Measurements from ENCODE around the gene PDE2A.

Gene PDE2A

GRCh38 chr11:72598466-72598865 is 75.8 kb downstream of the PDE2A start:
- Histone ChIP-seq H3K36me3 (ENCODE audit: control insufficient read depth, insufficient read depth, low read length) (no peaks in the 10 kb centered on the region), H3K4me3 (ENCODE audit: low read length) (no peak overlapping the region), H3K27me3 (ENCODE audit: insufficient read depth, low read length, poor library complexity) (no peaks in the 10 kb centered on the region), H3K79me2 (ENCODE audit: control insufficient read depth, insufficient read depth, low read length) (no peaks in the 10 kb centered on the region), H4K5ac (ENCODE audit: low read length) (no peak overlapping the region), H3K9ac (ENCODE audit: low read length) (no peak overlapping the region), H3K4ac (ENCODE audit: low read depth, low read length) (no peak overlapping the region), H3K79me1 (ENCODE audit: low read length) (no peaks in the 10 kb centered on the region), H2BK5ac (ENCODE audit: low read length) (no peak overlapping the region), H3K4me1 (ENCODE audit: control insufficient read depth, low read depth, low read length) (peaks cover 1% of the 10 kb centered on the region), H3K4me2 (ENCODE audit: low read length) (no peak overlapping the region), H3K23ac (ENCODE audit: low read length) (no peak overlapping the region), H2BK15ac (replicated peaks; ENCODE audit: low read depth) (no peak overlapping the region), H3K18ac (ENCODE audit: low read length) (no peak overlapping the region), H3K56ac (ENCODE audit: low read length) (no peak overlapping the region), H2BK120ac (ENCODE audit: low read depth, low read length) (no peak overlapping the region), H3K27ac (ENCODE audit: low read depth, low read length) (no peak overlapping the region), H4K8ac (ENCODE audit: low read depth, low read length) (no peak overlapping the region), H2AK5ac (ENCODE audit: low read length) (no peak overlapping the region)
- WGBS (ENCODE audit: extremely low coverage, insufficient coverage, low lambda C conversion rate), result no CpG with 5 or more reads among the region's 6 CpGs
- no peak for DNase-seq

DNA sequence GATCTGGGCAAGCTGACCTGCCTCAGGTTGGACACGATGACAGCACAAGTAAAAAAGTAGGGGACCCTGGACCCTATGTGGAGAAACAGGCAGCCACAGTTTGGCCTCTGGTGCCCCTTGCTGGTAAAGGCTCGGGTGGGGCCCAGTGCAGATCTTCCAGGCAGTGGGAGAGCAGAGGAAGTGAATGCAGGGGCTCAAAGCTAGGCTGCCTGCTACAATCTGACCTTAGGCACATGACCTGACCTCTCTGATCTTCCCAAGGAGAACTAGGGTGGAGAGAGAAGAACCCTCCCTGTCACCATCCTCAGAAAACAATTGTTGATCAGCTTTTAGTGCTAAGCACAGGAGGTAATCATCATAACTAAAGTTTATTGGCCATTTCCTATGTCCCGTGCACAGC is 76.5 kb downstream of the PDE2A start:
- Histone ChIP-seq H2AK5ac (ENCODE audit: low read length) (no peak overlapping the region), H3K23ac (ENCODE audit: low read length) (no peak overlapping the region), H4K8ac (ENCODE audit: low read depth, low read length) (no peak overlapping the region), H2BK5ac (ENCODE audit: low read length) (no peak overlapping the region), H3K9ac (ENCODE audit: low read length) (no peak overlapping the region), H3K4me3 (ENCODE audit: low read length) (no peak overlapping the region), H3K4me2 (ENCODE audit: low read length) (no peak overlapping the region), H4K5ac (ENCODE audit: low read length) (no peak overlapping the region), H3K36me3 (ENCODE audit: control insufficient read depth, insufficient read depth, low read length) (no peaks in the 10 kb centered on the region), H3K18ac (ENCODE audit: low read length) (no peak overlapping the region), H3K79me2 (ENCODE audit: control insufficient read depth, insufficient read depth, low read length) (no peaks in the 10 kb centered on the region), H3K27ac (ENCODE audit: low read depth, low read length) (no peak overlapping the region), H3K4ac (ENCODE audit: low read depth, low read length) (no peak overlapping the region), H3K27me3 (ENCODE audit: insufficient read depth, low read length, poor library complexity) (no peaks in the 10 kb centered on the region), H3K79me1 (ENCODE audit: low read length) (no peaks in the 10 kb centered on the region), H2BK120ac (ENCODE audit: low read depth, low read length) (no peak overlapping the region), H3K4me1 (ENCODE audit: control insufficient read depth, low read depth, low read length) (peaks cover 1% of the 10 kb centered on the region), H3K56ac (ENCODE audit: low read length) (no peak overlapping the region), H2BK15ac (replicated peaks; ENCODE audit: low read depth) (no peak overlapping the region)
- no CpG with 5 or more reads among the region's 3 CpGs for WGBS (ENCODE audit: extremely low coverage, insufficient coverage, low lambda C conversion rate)
- DNase-seq, result no peak

GRCh38 chr11:72595292-72595684 is 78.9 kb downstream of the PDE2A start:
- H3K4me1 ChIP-seq (ENCODE audit: control insufficient read depth, low read depth, low read length), result no peaks in the 10 kb centered on the region
- H3K79me1 ChIP-seq (ENCODE audit: low read length), result no peaks in the 10 kb centered on the region
- H3K56ac ChIP-seq (ENCODE audit: low read length), result no peak overlapping the region
- no peaks in the 10 kb centered on the region for H3K79me2 ChIP-seq (ENCODE audit: control insufficient read depth, insufficient read depth, low read length)
- H2AK5ac ChIP-seq (ENCODE audit: low read length), result no peak overlapping the region
- H3K27ac ChIP-seq (ENCODE audit: low read depth, low read length), result no peak overlapping the region
- H3K27me3 ChIP-seq (ENCODE audit: insufficient read depth, low read length, poor library complexity), result peaks cover 13% of the 10 kb centered on the region
- no peak overlapping the region for H2BK5ac ChIP-seq (ENCODE audit: low read length)
- no peak overlapping the region for H2BK15ac ChIP-seq (replicated peaks; ENCODE audit: low read depth)
- H3K4ac ChIP-seq (ENCODE audit: low read depth, low read length), result no peak overlapping the region
- no peaks in the 10 kb centered on the region for H3K36me3 ChIP-seq (ENCODE audit: control insufficient read depth, insufficient read depth, low read length)
- no peak overlapping the region for H2BK120ac ChIP-seq (ENCODE audit: low read depth, low read length)
- no peak overlapping the region for H3K4me2 ChIP-seq (ENCODE audit: low read length)
- no peak for DNase-seq
- no peak overlapping the region for H4K8ac ChIP-seq (ENCODE audit: low read depth, low read length)
- H3K4me3 ChIP-seq (ENCODE audit: low read length), result no peak overlapping the region
- WGBS (ENCODE audit: extremely low coverage, insufficient coverage, low lambda C conversion rate), result no CpG with 5 or more reads among the region's 9 CpGs
- H3K23ac ChIP-seq (ENCODE audit: low read length), result no peak overlapping the region
- H3K18ac ChIP-seq (ENCODE audit: low read length), result no peak overlapping the region
- no peak overlapping the region for H3K9ac ChIP-seq (ENCODE audit: low read length)
- H4K5ac ChIP-seq (ENCODE audit: low read length), result no peak overlapping the region

DNA sequence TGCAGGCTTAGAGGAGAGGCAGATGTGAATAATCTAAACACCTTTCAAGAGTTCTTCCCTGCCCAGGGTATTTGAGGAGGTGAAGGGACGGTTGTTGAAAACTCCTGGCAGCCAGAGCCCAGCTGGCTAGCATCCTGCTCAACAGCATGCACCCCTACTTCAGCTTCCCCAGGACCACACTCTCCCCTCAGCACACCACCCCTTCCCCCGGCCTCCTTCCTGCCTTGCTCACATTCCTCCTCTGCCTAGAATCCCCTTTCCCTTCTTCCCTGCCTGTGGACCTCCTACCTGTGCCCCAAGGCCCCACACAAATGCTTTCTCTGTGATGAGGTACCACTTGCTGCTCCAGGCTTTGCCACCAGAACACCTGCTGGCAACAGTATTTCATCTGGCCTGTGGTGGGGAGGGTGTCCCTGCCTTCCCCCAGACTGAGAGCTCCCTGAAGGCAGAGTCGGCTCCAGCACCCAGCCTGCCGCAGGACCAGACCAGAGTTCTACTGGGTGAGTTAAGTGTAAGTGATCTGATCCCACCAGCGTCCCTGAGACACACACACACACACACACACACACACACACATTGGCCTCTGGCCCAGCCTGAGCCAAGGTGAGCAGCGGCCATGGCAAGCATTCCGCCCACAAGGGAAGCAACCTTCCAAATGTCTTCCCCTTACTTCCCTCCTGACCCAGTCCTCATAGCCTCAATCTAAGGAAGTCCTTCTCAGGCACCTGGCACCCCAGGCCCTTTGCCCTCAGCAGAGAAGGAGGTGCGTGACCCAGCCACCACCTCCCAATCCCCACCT is 79.5 kb downstream of the PDE2A start:
- no peaks in the 10 kb centered on the region for H3K79me2 ChIP-seq (ENCODE audit: control insufficient read depth, insufficient read depth, low read length)
- H2BK15ac ChIP-seq (replicated peaks; ENCODE audit: low read depth), result no peak overlapping the region
- DNase-seq, result no peak
- H3K27ac ChIP-seq (ENCODE audit: low read depth, low read length), result no peak overlapping the region
- H3K4ac ChIP-seq (ENCODE audit: low read depth, low read length), result no peak overlapping the region
- H3K4me2 ChIP-seq (ENCODE audit: low read length), result no peak overlapping the region
- H4K8ac ChIP-seq (ENCODE audit: low read depth, low read length), result no peak overlapping the region
- H3K27me3 ChIP-seq (ENCODE audit: insufficient read depth, low read length, poor library complexity), result peaks cover 13% of the 10 kb centered on the region
- no peak overlapping the region for H2BK120ac ChIP-seq (ENCODE audit: low read depth, low read length)
- H3K23ac ChIP-seq (ENCODE audit: low read length), result no peak overlapping the region
- H3K4me3 ChIP-seq (ENCODE audit: low read length), result no peak overlapping the region
- no peak overlapping the region for H2AK5ac ChIP-seq (ENCODE audit: low read length)
- H3K9ac ChIP-seq (ENCODE audit: low read length), result no peak overlapping the region
- no peaks in the 10 kb centered on the region for H3K36me3 ChIP-seq (ENCODE audit: control insufficient read depth, insufficient read depth, low read length)
- no CpG with 5 or more reads among the region's 8 CpGs for WGBS (ENCODE audit: extremely low coverage, insufficient coverage, low lambda C conversion rate)
- no peak overlapping the region for H4K5ac ChIP-seq (ENCODE audit: low read length)
- H3K4me1 ChIP-seq (ENCODE audit: control insufficient read depth, low read depth, low read length), result no peaks in the 10 kb centered on the region
- no peaks in the 10 kb centered on the region for H3K79me1 ChIP-seq (ENCODE audit: low read length)
- H3K18ac ChIP-seq (ENCODE audit: low read length), result no peak overlapping the region
- H3K56ac ChIP-seq (ENCODE audit: low read length), result no peak overlapping the region
- no peak overlapping the region for H2BK5ac ChIP-seq (ENCODE audit: low read length)

- H3K27me3 ChIP-seq (ENCODE audit: insufficient read depth, low read length, poor library complexity), result peaks cover 15% of the 10 kb centered on the region
- H3K27ac ChIP-seq (ENCODE audit: low read depth, low read length), result no peak overlapping the region
- no peak overlapping the region for H3K23ac ChIP-seq (ENCODE audit: low read length)
- no peaks in the 10 kb centered on the region for H3K79me2 ChIP-seq (ENCODE audit: control insufficient read depth, insufficient read depth, low read length)
- H4K8ac ChIP-seq (ENCODE audit: low read depth, low read length), result no peak overlapping the region
- H3K56ac ChIP-seq (ENCODE audit: low read length), result no peak overlapping the region
- no peak overlapping the region for H3K9ac ChIP-seq (ENCODE audit: low read length)
- WGBS (ENCODE audit: extremely low coverage, insufficient coverage, low lambda C conversion rate), result no CpG with 5 or more reads among the region's 8 CpGs
- no peaks in the 10 kb centered on the region for H3K79me1 ChIP-seq (ENCODE audit: low read length)
- no peak overlapping the region for H3K18ac ChIP-seq (ENCODE audit: low read length)
- H3K36me3 ChIP-seq (ENCODE audit: control insufficient read depth, insufficient read depth, low read length), result no peaks in the 10 kb centered on the region
- no peak for DNase-seq
- H3K4me1 ChIP-seq (ENCODE audit: control insufficient read depth, low read depth, low read length), result no peaks in the 10 kb centered on the region
- no peak overlapping the region for H2AK5ac ChIP-seq (ENCODE audit: low read length)
- no peak overlapping the region for H3K4ac ChIP-seq (ENCODE audit: low read depth, low read length)
- no peak overlapping the region for H2BK5ac ChIP-seq (ENCODE audit: low read length)
- no peak overlapping the region for H3K4me2 ChIP-seq (ENCODE audit: low read length)
- H3K4me3 ChIP-seq (ENCODE audit: low read length), result no peak overlapping the region
- H2BK120ac ChIP-seq (ENCODE audit: low read depth, low read length), result no peak overlapping the region
- no peak overlapping the region for H4K5ac ChIP-seq (ENCODE audit: low read length)
- no peak overlapping the region for H2BK15ac ChIP-seq (replicated peaks; ENCODE audit: low read depth)
Observed at GRCh38 chr11:72592698-72593495, 81.3 kb downstream of the PDE2A start.

Measured in mesendoderm (in vitro differentiated cells).